GM19395 (cell line): ENCODE data around the gene CCDC34.

ENCODE experiments used
- ATAC-seq: cut with Tn5 transposase; IDR thresholded peaks from one replicate; pipeline ENCODE4 v1.9.1; 2021; ENCODE audit warnings: mild to moderate bottlenecking, moderate library complexity; ENCODE audit not compliant: unreplicated experiment

CCDC34 gene

GRCh38 chr11:27392278-27393114, 29.5 kb upstream of the CCDC34 start:
- ATAC-seq, result no peak

- no peak for ATAC-seq
Observed at GRCh38 chr11:27391331-27392015, 28.5 kb upstream of the CCDC34 start.

GRCh38 chr11:27390318-27391295, 27.6 kb upstream of the CCDC34 start:
- ATAC-seq, result no peak

- ATAC-seq, result no peak
Observed at GRCh38 chr11:27388869-27389268, 25.9 kb upstream of the CCDC34 start.

- no peak for ATAC-seq
Observed at GRCh38 chr11:27388001-27388400, 25.0 kb upstream of the CCDC34 start.

- ATAC-seq, result no peak
Observed at GRCh38 chr11:27387362-27387761, 24.3 kb upstream of the CCDC34 start.

- no peak for ATAC-seq
Observed at GRCh38 chr11:27386181-27386845, 23.3 kb upstream of the CCDC34 start.

- no peak for ATAC-seq
Observed at GRCh38 chr11:27385245-27385644, 22.2 kb upstream of the CCDC34 start.

GRCh38 chr11:27384227-27384626, 21.2 kb upstream of the CCDC34 start:
- no peak for ATAC-seq

GRCh38 chr11:27383645-27384044, 20.6 kb upstream of the CCDC34 start:
- ATAC-seq, result no peak

GRCh38 chr11:27381238-27381666, 18.2 kb upstream of the CCDC34 start:
- peak; percentile 70 for ATAC-seq

- ATAC-seq, result no peak
Observed at GRCh38 chr11:27380771-27381170, 17.8 kb upstream of the CCDC34 start.

- ATAC-seq, result no peak
Observed at GRCh38 chr11:27379449-27379848, 16.4 kb upstream of the CCDC34 start.

- ATAC-seq, result no peak
Observed at GRCh38 chr11:27375370-27375769, 12.4 kb upstream of the CCDC34 start.

GRCh38 chr11:27373856-27374602, 11.0 kb upstream of the CCDC34 start:
- no peak for ATAC-seq

- ATAC-seq, result no peak
Observed at GRCh38 chr11:27373392-27373791, 10.4 kb upstream of the CCDC34 start.

- no peak for ATAC-seq
Observed at GRCh38 chr11:27372164-27372563, 9.1 kb upstream of the CCDC34 start.

- ATAC-seq, result no peak
Observed at GRCh38 chr11:27371489-27371888, 8.5 kb upstream of the CCDC34 start.

- no peak for ATAC-seq
Observed at GRCh38 chr11:27370374-27370773, 7.4 kb upstream of the CCDC34 start.

- ATAC-seq, result no peak
Observed at GRCh38 chr11:27367881-27368280, 4.9 kb upstream of the CCDC34 start.
